ENCODE results near the gene SLC7A5. TPM values are rescaled to one million over a fixed set of nuclear protein-coding genes. Genes with fewer than 3 reads are reported as not detected.

SLC7A5 gene
- total and polyA plus RNA-seq, 2 of the 13 experiments (the other 11 are each of a cell fraction or from before 2014, with no cell fraction given) = 79.6 to 155 TPM

DNA sequence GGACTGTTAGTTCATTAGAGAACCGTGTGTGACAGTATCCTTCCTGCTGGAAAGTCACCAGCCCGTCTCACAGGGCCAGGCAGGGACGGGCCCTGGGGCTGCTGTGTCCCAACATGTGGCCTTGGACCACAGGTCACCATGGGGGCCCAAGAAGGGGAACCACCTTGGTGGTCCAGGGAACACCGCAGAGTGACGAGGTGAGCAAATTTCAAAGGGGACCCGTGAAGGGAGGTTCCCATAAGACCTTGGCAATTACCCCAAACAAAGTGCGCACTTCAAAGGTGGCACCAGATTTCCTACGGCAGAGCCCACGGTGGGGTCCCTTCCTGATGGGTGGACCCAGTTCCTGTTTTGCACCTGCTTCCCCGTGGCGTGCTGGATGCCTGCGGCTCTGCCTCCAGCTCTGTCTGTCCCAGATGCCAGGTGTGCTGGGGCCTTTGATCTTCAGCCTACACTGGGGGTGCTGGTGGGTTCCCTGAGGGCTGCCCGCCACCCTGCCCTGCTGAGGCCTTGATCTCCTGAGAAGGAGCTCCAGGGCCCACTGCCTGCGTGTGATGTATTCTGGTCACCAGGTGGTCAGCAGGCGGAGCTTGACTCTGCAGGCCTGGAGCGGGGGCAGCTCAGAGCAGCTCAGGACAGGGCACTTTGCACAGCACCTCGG, 27.0 kb downstream of the SLC7A5 start (continued):
- TF ChIP-seq ZFP90 (CRISPR knock-in tag; IDR thresholded peaks at IDR 0.05; ENCODE audit: borderline replicate concordance) = 0 out of 2 replicates have a peak, but pooled peaks have one; percentile 15
- TF ChIP-seq ZBTB38 (CRISPR knock-in tag; IDR thresholded peaks at IDR 0.05) = peak; percentile 68; the same call in 1 of the 2 replicates
- TF ChIP-seq ZNF329 (CRISPR knock-in tag; IDR thresholded peaks at IDR 0.05; ENCODE audit: low read depth) = no peak
- TF ChIP-seq HIVEP1 (CRISPR knock-in tag; IDR thresholded peaks at IDR 0.05) = peak; percentile 73
- TF ChIP-seq ZNF432 (CRISPR knock-in tag; IDR thresholded peaks at IDR 0.05; ENCODE audit: borderline replicate concordance) = no peak
- TF ChIP-seq ZNF782 (CRISPR knock-in tag; IDR thresholded peaks at IDR 0.05; ENCODE audit: borderline replicate concordance) = no peak
- TF ChIP-seq POLR2AphosphoS2 (IDR thresholded peaks at IDR 0.05; ENCODE audit: low read depth, low read length) = no peak
- TF ChIP-seq, protein P1, sequence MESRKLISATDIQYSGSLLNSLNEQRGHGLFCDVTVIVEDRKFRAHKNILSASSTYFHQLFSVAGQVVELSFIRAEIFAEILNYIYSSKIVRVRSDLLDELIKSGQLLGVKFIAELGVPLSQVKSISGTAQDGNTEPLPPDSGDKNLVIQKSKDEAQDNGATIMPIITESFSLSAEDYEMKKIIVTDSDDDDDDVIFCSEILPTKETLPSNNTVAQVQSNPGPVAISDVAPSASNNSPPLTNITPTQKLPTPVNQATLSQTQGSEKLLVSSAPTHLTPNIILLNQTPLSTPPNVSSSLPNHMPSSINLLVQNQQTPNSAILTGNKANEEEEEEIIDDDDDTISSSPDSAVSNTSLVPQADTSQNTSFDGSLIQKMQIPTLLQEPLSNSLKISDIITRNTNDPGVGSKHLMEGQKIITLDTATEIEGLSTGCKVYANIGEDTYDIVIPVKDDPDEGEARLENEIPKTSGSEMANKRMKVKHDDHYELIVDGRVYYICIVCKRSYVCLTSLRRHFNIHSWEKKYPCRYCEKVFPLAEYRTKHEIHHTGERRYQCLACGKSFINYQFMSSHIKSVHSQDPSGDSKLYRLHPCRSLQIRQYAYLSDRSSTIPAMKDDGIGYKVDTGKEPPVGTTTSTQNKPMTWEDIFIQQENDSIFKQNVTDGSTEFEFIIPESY (CRISPR knock-in tag; IDR thresholded peaks at IDR 0.05) = peak; percentile 41
- TF ChIP-seq FOSL2 (CRISPR knock-in tag; IDR thresholded peaks at IDR 0.05) = 0 out of 2 replicates have a peak, but pooled peaks have one; percentile 8
- TF ChIP-seq MXI1 (IDR thresholded peaks at IDR 0.05; ENCODE audit: borderline replicate concordance, low read depth, low read length) = peak; percentile 78; the same call in 1 of the 3 replicates
- TF ChIP-seq ZNF644 (CRISPR knock-in tag; IDR thresholded peaks at IDR 0.05; ENCODE audit: low read depth) = 0 out of 2 replicates have a peak, but pooled peaks have one; percentile 20
- TF ChIP-seq, protein P2, sequence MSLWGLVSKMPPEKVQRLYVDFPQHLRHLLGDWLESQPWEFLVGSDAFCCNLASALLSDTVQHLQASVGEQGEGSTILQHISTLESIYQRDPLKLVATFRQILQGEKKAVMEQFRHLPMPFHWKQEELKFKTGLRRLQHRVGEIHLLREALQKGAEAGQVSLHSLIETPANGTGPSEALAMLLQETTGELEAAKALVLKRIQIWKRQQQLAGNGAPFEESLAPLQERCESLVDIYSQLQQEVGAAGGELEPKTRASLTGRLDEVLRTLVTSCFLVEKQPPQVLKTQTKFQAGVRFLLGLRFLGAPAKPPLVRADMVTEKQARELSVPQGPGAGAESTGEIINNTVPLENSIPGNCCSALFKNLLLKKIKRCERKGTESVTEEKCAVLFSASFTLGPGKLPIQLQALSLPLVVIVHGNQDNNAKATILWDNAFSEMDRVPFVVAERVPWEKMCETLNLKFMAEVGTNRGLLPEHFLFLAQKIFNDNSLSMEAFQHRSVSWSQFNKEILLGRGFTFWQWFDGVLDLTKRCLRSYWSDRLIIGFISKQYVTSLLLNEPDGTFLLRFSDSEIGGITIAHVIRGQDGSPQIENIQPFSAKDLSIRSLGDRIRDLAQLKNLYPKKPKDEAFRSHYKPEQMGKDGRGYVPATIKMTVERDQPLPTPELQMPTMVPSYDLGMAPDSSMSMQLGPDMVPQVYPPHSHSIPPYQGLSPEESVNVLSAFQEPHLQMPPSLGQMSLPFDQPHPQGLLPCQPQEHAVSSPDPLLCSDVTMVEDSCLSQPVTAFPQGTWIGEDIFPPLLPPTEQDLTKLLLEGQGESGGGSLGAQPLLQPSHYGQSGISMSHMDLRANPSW (CRISPR knock-in tag; IDR thresholded peaks at IDR 0.05; ENCODE audit: borderline replicate concordance) = no peak
- TF ChIP-seq ZNF749 (CRISPR knock-in tag; IDR thresholded peaks at IDR 0.05; ENCODE audit: borderline replicate concordance) = no peak
- TF ChIP-seq TAF1 (CRISPR knock-in tag; IDR thresholded peaks at IDR 0.05) = no peak
- no peak for TF ChIP-seq ZNF10 (CRISPR knock-in tag; IDR thresholded peaks at IDR 0.05; ENCODE audit: borderline replicate concordance, low read depth)
- TF ChIP-seq SMAD9 (CRISPR knock-in tag; IDR thresholded peaks at IDR 0.05) = no peak
- no peak for TF ChIP-seq SNRNP70 (IDR thresholded peaks at IDR 0.05; ENCODE audit: low read depth, low read length)
- TF ChIP-seq PRDM15 (CRISPR knock-in tag; IDR thresholded peaks at IDR 0.05) = no peak
- TF ChIP-seq ZSCAN22 (CRISPR knock-in tag; IDR thresholded peaks at IDR 0.05) = no peak
- no peak for TF ChIP-seq ZNF660 (CRISPR knock-in tag; IDR thresholded peaks at IDR 0.05; ENCODE audit: borderline replicate concordance, low read depth)
- TF ChIP-seq ZNF737 (CRISPR knock-in tag; IDR thresholded peaks at IDR 0.05; ENCODE audit: borderline replicate concordance) = peak; percentile 87; the same call in 1 of the 2 replicates
